Stimulated activated naive CD8-positive, alpha-beta T cell treated with anti-CD3 and anti-CD28 coated beads, Interleukin-15, amount 100 ng/mL, for 72 hours (primary cell): Measurements from ENCODE around the gene PRCC.

ENCODE experiments used
- ATAC-seq: fragments of 150-1000 bp; cut with Tn5 transposase; 2 replicates; pipeline ENCODE4 v1.10.0; 2021; ENCODE audit warnings: mild to moderate bottlenecking, moderate library complexity
- DNase-seq, 2 donors: peaks; one replicate each; pipeline ENCODE4 v3.0.0; 2021 to 2022
- H3K27ac Mint-ChIP-seq, 2 donors: one replicate each; pipeline ENCODE4 v1.8.0; 2022; ENCODE audit warnings: mild to moderate bottlenecking in 2 of 2, mixed read lengths in 2 of 2, moderate library complexity in 2 of 2
- H3K27me3 Mint-ChIP-seq: one replicate; pipeline ENCODE4 v1.8.0; 2022; ENCODE audit warnings: mixed read lengths
- H3K4me1 Mint-ChIP-seq: one replicate; pipeline ENCODE4 v1.8.0; 2022; ENCODE audit warnings: mild to moderate bottlenecking, mixed read lengths
- H3K4me3 Mint-ChIP-seq, 2 donors: one replicate each; pipeline ENCODE4 v1.8.0; 2022; ENCODE audit warnings: mild to moderate bottlenecking in 2 of 2, mixed read lengths in 2 of 2, moderate library complexity in 1 of 2
- H3K9me3 Mint-ChIP-seq, 2 donors: one replicate each; pipeline ENCODE4 v1.8.0; 2022; ENCODE audit warnings: mixed read lengths in 2 of 2

PRCC gene

GRCh38 chr1:156823210-156823790 lies 56.0 kb downstream of the PRCC start:
- H3K4me3 Mint-ChIP-seq = no peak overlapping the region
- no peak for ATAC-seq
- no peak overlapping the region for H3K27ac Mint-ChIP-seq
- peaks cover 35% of the 10 kb centered on the region for H3K4me1 Mint-ChIP-seq
- peaks cover 9 to 13% of the 10 kb centered on the region in 2 donors for H3K9me3 Mint-ChIP-seq
- no peak for DNase-seq
- H3K27me3 Mint-ChIP-seq = no peaks in the 10 kb centered on the region

DNA sequence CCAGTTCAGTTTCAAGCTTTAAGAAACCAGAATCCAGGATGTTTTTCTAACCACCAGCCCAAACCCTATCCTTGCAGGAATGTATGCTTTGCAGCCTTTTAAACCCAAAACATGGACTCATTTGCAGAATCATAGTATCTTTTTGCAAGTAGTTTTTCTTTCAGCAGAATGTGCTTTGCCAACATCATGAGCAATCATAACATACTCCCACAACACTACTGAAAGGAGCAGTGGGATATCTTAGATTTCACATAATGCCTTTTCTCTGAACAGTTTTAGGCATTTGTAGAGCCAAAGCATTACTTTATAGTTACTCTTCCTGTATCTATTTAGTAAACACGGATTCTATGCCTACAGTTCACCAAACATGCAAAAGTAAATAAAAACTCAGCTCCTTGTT lies 59.3 kb downstream of the PRCC start:
- ATAC-seq (no peak), DNase-seq (no peak)
- peaks cover 19% of the 10 kb centered on the region for H3K4me1 Mint-ChIP-seq
- peaks cover 10% of the 10 kb centered on the region for H3K27me3 Mint-ChIP-seq
- H3K9me3 Mint-ChIP-seq = peaks cover 0 to under 1% of the 10 kb centered on the region in 2 donors
- no peak overlapping the region for H3K27ac Mint-ChIP-seq
- H3K4me3 Mint-ChIP-seq = no peak overlapping the region

DNA sequence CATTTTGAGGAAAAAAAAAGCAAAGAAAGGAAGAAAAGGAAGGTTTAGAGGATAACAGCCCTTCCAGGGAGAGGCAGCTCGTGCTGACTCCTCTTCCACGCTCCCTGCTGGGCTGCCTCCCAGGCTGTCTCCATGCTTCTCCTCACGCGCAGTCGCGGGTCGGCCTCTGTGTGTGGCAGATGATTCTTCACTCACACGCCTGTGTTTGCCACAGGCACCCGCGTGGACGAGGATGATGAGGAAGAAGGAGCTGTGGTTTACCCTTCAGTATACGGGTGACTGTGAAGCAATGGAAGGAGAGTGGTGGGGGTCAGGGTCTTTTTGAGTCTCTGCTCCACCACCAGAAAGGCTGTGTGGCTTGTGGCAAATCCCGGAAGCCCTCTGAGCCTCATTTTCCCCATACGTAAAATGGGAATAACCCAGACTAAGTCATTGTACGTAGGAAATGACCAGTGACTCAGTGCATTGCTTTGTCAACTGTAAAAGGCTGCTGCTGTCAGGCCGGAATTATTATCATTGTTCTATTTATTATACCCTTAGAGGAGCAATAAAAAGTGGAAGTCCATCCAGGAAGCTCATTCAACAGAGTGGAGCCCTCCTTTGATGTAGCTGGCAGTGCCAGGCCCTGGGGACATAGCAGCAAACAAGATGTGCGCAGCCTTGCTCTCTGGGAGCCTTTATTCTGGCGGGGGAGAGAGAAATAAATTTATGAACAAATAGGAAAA lies 61.2 kb downstream of the PRCC start:
- H3K4me1 Mint-ChIP-seq = peaks cover 2% of the 10 kb centered on the region
- H3K27me3 Mint-ChIP-seq = peaks cover 22% of the 10 kb centered on the region
- peak overlapping the region in 1 of 2 donors; percentile 81 for H3K27ac Mint-ChIP-seq
- no peak overlapping the region for H3K4me3 Mint-ChIP-seq
- H3K9me3 Mint-ChIP-seq = no peaks in the 10 kb centered on the region
- DNase-seq = no peak
- no peak for ATAC-seq

GRCh38 chr1:156832434-156832833 lies 65.1 kb downstream of the PRCC start:
- ATAC-seq = no peak
- Mint-ChIP-seq H3K27ac (peak overlapping the region in 1 of 2 donors; percentile 28), H3K27me3 (peaks cover 36% of the 10 kb centered on the region)

GRCh38 chr1:156833603-156834002 lies 66.3 kb downstream of the PRCC start:
- DNase-seq = peak in 1 of 2 donors; percentile 42
- Mint-ChIP-seq H3K4me3 (peak overlapping the region in 1 of 2 donors; percentile 24), H3K27ac (peak overlapping the region in 1 of 2 donors; percentile 45), H3K9me3 (no peaks in the 10 kb centered on the region), H3K4me1 (peaks cover 45% of the 10 kb centered on the region), H3K27me3 (peaks cover 39% of the 10 kb centered on the region)
- peak; percentile 68 for ATAC-seq

More at GRCh38 chr1:156832434-156832833, 65.1 kb downstream of the PRCC start:
- Mint-ChIP-seq H3K4me3 (no peak overlapping the region), H3K4me1 (peaks cover 41% of the 10 kb centered on the region), H3K9me3 (no peaks in the 10 kb centered on the region)
- DNase-seq = no peak

DNA sequence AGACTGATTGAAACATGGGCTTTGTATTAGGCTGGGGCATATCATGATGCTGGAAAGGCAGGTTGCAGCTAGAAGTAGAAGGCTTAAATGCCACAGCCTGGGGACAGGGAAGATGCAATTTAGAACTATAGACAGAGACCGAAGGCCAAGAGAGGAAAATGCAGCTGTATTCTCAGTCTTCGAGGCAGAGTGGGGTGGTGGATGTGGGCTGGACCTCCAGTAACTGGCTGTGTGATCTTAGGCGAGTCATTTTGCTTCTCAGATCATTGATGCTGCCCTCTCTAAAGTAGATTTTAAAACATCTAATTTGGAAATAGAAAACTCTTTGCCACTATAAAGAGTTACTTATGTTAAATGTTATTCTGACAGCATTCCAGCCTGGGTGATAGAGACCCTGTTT lies 67.0 kb downstream of the PRCC start:
- Mint-ChIP-seq H3K9me3 (no peaks in the 10 kb centered on the region), H3K4me3 (peak overlapping the region in 1 of 2 donors; percentile 14), H3K27me3 (peaks cover 45% of the 10 kb centered on the region), H3K27ac (no peak overlapping the region), H3K4me1 (peaks cover 51% of the 10 kb centered on the region)
- DNase-seq = no peak
- no peak for ATAC-seq

DNA sequence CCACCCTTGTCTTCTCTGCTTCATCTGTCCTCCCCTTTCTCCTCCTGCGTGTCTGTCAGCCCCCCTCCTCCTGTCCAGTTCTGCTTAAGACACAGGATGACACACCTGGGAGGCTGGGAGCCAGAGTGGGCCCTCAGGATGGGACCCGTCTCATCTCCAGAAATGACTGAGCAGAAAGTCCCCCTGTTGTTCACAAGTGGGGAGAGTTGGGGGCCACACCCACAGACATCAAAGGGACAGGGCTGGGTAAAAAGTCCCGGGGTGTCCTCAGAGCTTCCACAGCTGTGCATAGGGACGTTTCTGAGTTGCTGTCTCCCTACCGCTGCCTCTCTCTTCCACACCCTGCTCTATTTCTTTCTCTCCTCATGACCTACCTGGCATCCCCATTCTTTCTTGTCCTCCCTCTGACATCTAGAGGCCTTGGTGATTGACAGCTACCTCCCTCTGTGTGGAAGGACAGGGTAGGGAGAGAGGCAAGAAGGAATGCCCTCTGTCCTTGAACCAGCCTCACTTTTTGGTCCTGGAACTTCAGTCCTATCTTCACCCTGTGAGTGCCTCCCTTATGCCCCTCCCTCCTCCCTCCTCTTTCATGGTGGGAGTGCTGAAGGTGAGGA lies 68.8 kb downstream of the PRCC start:
- Mint-ChIP-seq H3K4me1 (peaks cover 58% of the 10 kb centered on the region), H3K27me3 (peaks cover 57% of the 10 kb centered on the region), H3K27ac (peak overlapping the region; percentile 7 to 67), H3K4me3 (peak overlapping the region; percentile 55 to 64), H3K9me3 (no peaks in the 10 kb centered on the region)
- ATAC-seq = peak; percentile 89
- peak; percentile 54 to 79 for DNase-seq

- no peaks in the 10 kb centered on the region for H3K9me3 Mint-ChIP-seq
- H3K4me3 Mint-ChIP-seq = peak overlapping the region in 1 of 2 donors; percentile 39
- peaks cover 57% of the 10 kb centered on the region for H3K27me3 Mint-ChIP-seq
- no peak for DNase-seq
- peaks cover 58% of the 10 kb centered on the region for H3K4me1 Mint-ChIP-seq
- no peak overlapping the region for H3K27ac Mint-ChIP-seq
- no peak for ATAC-seq
Measured at GRCh38 chr1:156836892-156837291, 69.6 kb downstream of the PRCC start.

DNA sequence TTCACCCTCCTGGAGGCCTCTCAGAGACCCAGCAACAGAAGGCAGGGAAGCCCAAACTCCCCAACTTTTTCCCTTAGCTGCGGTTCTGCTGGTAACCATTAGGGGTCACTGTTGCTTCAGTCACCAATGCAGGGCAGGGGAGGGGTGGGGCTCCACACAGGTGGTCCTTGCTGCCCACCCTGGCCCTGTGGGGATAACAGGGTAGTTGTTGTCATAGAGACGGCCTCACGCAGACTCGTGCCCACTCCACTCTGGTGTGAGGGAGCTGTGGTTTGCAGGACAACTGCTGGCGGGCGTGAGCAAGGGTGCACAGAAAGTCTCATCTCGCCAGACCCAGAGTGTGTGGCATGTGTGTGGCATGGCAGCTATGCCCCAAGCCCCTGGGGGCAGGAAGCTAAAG lies 71.6 kb downstream of the PRCC start:
- Mint-ChIP-seq H3K27me3 (peaks cover 64% of the 10 kb centered on the region), H3K4me3 (no peak overlapping the region), H3K9me3 (no peaks in the 10 kb centered on the region), H3K27ac (no peak overlapping the region), H3K4me1 (peaks cover 54% of the 10 kb centered on the region)
- DNase-seq = peak; percentile 49 to 63
- ATAC-seq = peak; percentile 32

- peaks cover 64% of the 10 kb centered on the region for H3K27me3 Mint-ChIP-seq
- DNase-seq (no peak), ATAC-seq (no peak)
- no peak overlapping the region for H3K27ac Mint-ChIP-seq
- no peaks in the 10 kb centered on the region for H3K9me3 Mint-ChIP-seq
- H3K4me1 Mint-ChIP-seq = peaks cover 54% of the 10 kb centered on the region
- no peak overlapping the region for H3K4me3 Mint-ChIP-seq
Measured at GRCh38 chr1:156839426-156840109, 72.2 kb downstream of the PRCC start.

DNA sequence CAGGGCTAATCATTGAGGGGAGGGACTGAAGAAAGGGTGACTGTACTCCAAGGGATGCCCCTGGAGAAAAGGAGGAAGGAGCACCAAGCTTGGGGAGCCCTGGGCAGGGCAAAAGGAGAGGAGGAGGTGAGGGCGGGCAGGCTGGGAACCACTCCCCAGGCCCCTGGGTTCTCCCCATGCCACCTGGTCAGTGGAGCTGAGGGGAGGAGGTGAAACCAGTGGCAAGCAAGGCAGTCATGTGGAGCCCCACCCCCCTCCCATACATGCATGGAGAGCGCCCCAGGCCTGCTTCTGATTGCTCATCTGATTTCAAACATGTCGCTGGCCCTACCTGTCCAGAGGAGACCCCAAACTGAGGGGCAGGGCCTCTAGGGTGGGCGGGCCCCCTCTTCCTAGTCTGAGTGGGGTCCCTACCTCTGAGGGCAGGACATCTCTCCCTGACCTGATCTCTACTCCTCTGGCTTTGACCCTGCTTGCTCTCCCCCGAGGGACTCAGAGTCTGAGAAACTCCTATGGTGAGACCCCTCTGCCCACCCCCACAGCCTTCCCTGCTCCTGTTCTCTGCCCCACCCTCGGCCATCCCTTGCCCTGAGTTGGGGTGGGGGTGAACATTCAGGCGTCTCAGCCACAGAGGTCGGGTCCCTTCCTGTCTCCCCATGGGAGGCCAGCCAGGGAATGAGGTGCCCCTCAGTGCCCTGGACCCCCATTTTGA lies 73.0 kb downstream of the PRCC start:
- no peak overlapping the region for H3K27ac Mint-ChIP-seq
- H3K4me1 Mint-ChIP-seq = peaks cover 54% of the 10 kb centered on the region
- DNase-seq (no peak), ATAC-seq (no peak)
- H3K9me3 Mint-ChIP-seq = no peaks in the 10 kb centered on the region
- no peak overlapping the region for H3K4me3 Mint-ChIP-seq
- H3K27me3 Mint-ChIP-seq = peaks cover 69% of the 10 kb centered on the region

DNA sequence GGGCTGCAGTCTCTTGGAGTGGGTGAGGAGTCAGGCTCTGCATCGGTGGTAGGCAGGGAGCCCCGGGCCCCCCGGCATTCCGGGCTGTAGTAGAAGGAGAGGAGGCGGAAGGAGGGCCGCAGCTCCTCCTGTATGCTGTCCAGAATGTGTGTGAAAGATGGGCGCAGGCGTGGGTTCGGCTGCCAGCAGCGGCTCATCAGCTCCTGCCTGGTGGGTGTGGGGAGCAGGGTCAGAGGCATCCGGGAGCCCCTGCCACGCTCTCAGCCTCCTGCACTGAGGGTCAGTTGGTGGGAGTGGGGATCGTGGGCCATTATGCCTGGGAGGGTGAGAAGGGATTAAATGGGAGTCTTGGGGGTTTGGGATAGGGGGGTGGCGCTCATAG lies 73.6 kb downstream of the PRCC start:
- Mint-ChIP-seq H3K9me3 (no peaks in the 10 kb centered on the region), H3K27me3 (peaks cover 74% of the 10 kb centered on the region), H3K27ac (no peak overlapping the region), H3K4me3 (no peak overlapping the region), H3K4me1 (peaks cover 54% of the 10 kb centered on the region)
- ATAC-seq (no peak), DNase-seq (no peak)

- DNase-seq = no peak
- Mint-ChIP-seq H3K4me3 (no peak overlapping the region), H3K9me3 (no peaks in the 10 kb centered on the region), H3K27me3 (peaks cover 79% of the 10 kb centered on the region), H3K27ac (no peak overlapping the region), H3K4me1 (peaks cover 53% of the 10 kb centered on the region)
- ATAC-seq = no peak
Measured at GRCh38 chr1:156841295-156841855, 74.0 kb downstream of the PRCC start.

DNA sequence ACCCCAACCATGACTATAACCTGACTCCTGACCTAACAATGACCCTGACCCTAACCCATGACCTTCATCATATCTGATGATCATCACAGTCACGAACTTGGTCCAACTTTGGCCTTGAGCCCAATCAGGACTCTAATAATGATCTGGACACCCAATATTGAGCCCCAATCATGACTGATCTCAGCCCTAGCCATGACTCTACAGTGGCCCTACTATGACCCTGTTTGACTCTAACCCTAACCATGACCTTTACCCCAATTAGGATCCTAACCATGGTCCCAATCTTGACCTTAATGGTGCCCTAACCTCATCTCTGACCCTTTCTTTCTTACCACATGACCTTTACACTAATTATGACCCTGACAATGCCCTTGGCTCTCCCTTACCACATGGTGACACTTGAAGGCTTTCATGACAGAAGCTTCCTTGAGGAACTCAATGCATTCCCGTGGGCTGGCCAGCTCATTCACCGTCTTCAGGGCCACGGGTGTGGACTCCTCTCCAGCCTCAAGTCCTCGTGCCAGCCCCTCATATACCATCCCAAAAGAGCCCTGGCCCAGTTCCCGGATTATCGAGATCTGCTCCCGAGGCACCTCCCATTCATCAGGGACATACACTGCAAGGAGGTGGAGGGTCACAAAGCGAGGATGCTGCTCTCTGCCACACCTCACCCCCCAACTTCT lies 75.4 kb downstream of the PRCC start:
- Mint-ChIP-seq H3K27me3 (peaks cover 93% of the 10 kb centered on the region), H3K27ac (no peak overlapping the region), H3K9me3 (no peaks in the 10 kb centered on the region), H3K4me1 (peaks cover 51% of the 10 kb centered on the region), H3K4me3 (no peak overlapping the region)
- ATAC-seq (no peak), DNase-seq (no peak)
